GM12864 (cell line): ENCODE results near the gene PDSS1.

ENCODE experiments used
- DNase-seq: peaks from one replicate; pipeline ENCODE4 v3.0.0-alpha.2; 2011; ENCODE audit warnings: low read depth
- H3K4me3 ChIP-seq: 2 replicates; pipeline ENCODE4 v1.5.1; 2011; ENCODE audit warnings: mild to moderate bottlenecking, low read depth, low read length, control low read depth
- TF ChIP-seq, protein P1 (sequence below): IDR thresholded peaks from 2 replicates; pipeline ENCODE4 v1.5.1; 2011; ENCODE audit warnings: low read depth, mild to moderate bottlenecking, moderate library complexity, low read length, control low read depth, inconsistent platforms; ENCODE audit errors: missing control alignments

Gene PDSS1

DNA sequence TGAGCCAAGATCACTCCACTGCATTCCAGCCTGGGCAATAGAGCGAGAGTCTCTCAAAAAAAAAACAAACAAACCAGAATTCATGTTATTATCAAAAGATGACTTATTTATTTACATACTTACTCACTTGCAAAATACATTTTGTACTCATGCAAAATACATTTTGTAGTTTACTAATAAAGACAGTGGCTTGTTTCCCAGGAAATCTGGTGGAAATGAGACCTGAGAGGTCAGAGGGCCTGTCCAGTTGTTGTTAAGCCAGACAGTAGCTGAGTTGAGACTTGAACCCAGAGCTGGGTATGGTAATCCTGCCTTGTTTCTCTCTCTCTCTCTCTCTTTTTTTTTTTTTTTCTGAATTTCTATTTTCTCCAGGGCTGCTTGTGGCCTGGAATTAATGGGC, 29.5 kb downstream of the PDSS1 start:
- TF ChIP-seq, protein P1, sequence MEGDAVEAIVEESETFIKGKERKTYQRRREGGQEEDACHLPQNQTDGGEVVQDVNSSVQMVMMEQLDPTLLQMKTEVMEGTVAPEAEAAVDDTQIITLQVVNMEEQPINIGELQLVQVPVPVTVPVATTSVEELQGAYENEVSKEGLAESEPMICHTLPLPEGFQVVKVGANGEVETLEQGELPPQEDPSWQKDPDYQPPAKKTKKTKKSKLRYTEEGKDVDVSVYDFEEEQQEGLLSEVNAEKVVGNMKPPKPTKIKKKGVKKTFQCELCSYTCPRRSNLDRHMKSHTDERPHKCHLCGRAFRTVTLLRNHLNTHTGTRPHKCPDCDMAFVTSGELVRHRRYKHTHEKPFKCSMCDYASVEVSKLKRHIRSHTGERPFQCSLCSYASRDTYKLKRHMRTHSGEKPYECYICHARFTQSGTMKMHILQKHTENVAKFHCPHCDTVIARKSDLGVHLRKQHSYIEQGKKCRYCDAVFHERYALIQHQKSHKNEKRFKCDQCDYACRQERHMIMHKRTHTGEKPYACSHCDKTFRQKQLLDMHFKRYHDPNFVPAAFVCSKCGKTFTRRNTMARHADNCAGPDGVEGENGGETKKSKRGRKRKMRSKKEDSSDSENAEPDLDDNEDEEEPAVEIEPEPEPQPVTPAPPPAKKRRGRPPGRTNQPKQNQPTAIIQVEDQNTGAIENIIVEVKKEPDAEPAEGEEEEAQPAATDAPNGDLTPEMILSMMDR, result no peak
- DNase-seq, result no peak
- no peak overlapping the region for H3K4me3 ChIP-seq

DNA sequence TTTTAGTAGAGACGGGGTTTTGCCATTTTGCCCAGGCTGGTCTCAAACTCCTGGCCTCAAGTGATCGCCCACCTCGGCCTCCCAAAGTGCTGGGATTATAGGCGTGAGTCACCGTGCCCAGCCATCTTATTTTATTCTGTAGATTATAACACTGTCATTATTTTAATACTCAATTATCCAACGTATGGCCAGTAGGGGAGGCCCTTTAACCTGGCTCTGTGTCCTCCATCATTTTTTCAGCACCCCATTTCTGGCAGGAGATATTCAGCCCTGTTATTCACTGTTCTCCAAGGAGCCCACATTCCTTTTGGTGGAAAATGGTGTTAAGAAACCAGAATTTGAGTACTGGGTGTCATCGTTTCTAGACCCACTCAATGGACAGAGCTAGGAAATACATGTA, 31.5 kb downstream of the PDSS1 start:
- TF ChIP-seq, protein P1, result no peak
- no peak overlapping the region for H3K4me3 ChIP-seq
- DNase-seq, result no peak

DNA sequence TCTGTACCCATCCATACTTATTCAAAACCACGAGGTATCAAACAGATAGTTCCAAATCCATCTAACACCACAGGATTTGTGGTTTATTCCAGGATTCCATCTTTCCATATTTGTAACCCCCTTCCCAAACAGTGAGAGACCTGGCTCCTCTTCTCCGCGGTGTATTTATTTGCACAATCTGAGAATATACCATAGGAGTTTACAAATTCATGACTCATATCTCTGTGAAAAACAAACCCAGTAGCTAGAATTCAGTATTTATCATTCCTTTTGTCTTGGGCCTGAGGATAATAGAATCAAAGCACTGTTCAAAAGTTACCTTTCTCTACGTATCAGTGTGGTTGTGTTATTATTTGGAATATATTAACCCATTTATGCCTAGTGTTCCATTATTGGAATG, 31.9 kb downstream of the PDSS1 start:
- H3K4me3 ChIP-seq, result no peak overlapping the region
- no peak for DNase-seq
- TF ChIP-seq, protein P1, result no peak

DNA sequence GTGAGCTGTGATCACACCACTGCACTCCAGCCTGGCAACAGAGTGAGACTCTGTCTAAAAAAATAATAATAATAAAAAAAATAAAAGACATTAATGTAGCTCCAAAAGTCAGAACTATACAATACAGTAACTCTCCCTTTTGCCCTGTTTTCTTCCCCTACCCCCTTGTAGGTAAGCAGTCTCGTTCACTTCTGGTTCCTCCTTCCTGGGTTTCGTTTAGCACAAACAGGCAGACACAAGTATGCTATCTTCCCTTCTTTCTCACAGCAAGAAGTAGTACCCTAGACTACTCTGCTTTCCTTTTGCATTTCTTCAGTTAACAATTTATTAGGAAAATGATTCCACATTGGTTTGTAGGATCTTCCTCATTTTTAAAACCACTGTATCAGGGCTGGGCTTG, 33.1 kb downstream of the PDSS1 start:
- H3K4me3 ChIP-seq, result no peak overlapping the region
- no peak for DNase-seq
- TF ChIP-seq, protein P1, result no peak

DNA sequence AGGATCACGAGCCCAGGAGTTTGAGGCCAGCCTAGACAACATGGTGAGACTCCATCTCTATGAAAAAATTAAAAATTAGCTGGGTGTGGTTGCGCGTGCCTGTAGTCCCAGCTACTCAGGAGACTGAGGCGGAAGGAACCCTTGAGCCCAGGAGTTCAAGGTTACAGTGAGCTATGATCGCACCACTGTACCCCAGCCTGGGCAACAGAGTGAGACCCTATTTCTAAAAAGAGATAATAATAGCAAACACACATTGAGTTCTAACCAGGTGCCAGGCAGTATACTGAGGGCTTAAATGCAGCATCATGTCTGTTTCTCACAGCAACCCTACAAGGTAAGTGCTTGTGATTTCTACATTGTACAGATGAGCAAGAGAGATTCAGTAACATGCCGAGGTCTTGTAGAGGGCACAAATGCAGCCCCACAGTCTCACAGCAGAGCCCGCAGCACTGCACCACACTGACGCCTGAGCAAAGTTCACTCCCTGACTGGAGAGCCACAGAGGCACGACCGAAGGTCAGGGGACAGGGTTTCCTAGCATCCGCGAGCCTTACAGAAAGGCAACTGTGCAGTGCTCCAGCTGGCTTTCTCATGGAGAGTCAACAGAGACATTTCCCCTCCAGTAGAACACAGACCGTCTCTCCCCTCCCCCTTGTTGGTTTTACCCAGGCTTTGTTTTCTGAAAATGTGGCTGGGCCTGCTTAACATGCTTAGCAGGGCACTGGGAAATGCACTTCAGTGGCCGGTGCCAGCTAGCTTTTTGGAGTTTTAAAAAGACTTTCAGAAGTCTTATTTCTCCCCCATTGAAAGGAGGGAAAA, 36.5 kb downstream of the PDSS1 start:
- no peak for DNase-seq
- TF ChIP-seq, protein P1, result no peak

DNA sequence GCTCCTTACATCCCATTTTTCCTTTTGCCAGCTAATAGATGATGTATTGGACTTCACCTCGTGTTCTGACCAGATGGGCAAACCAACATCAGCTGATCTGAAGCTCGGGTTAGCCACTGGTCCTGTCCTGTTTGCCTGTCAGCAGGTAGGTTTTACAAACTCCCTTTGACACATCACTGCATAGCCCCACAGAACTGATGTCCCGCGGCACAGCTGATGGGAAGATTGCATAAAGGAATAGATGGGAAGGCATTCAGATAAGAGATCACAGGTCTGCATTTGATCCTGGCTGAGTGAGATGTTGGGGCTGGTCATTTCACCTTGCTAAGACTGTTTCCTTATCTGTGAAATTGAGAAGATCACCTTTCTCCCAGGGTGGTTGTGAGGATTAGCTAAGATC, 37.9 kb downstream of the PDSS1 start:
- H3K4me3 ChIP-seq, result no peak overlapping the region
- TF ChIP-seq, protein P1, result no peak
- no peak for DNase-seq

More for the DNA sequence above, 36.5 kb downstream of the PDSS1 start:
- no peak overlapping the region for H3K4me3 ChIP-seq

DNA sequence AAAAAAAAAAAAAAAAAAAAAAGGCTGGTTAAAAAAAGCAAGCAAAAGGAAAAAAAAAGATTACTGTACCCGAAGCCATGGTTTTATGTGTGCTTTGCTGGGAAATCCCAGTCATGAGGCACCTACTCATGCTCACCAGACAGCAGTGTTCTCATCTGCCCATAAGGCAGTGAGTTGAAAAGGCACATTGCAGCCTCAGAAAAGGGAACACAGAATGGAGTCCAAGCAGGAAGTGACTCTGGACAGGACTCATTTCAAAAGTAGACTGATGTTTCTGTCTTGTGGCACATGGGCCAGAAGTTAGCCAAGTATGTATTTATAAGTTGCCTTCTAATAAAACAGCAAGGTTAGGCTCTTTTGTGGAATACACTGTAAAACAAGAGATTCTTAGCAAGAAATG, 40.2 kb downstream of the PDSS1 start:
- TF ChIP-seq, protein P1, result no peak
- DNase-seq, result peak; percentile 91
- no peak overlapping the region for H3K4me3 ChIP-seq
